ENCODE data around the gene TUB.

TUB gene

DNA sequence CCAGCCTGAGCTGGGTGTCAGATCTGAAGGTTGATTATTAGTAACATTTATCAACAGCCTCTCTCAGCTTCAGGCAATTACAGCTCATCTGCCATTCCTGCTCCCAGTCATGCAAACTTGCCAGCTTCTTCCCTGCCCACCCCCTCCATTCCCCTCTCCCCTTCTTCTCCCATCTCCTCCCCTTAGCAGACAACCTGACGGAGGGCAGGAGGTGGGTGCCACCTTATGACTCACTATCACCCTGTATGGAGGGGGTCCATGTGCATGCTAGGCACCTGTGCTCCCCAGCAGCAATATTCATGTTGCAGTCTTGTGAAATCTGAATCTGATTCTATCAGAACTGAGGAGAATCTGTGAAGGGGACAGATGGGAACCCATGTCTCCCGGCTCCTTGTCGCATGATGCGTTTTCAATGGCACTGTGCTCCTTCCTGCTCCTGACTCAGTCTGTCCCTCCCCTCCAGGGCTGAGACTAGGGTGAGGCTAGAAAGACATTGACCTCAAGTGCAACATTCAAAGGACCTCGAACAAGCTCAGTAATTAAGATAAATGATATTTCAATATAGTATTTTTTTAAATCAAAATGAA, 46.3 kb upstream of the TUB start:
- TF ChIP-seq, protein P1, sequence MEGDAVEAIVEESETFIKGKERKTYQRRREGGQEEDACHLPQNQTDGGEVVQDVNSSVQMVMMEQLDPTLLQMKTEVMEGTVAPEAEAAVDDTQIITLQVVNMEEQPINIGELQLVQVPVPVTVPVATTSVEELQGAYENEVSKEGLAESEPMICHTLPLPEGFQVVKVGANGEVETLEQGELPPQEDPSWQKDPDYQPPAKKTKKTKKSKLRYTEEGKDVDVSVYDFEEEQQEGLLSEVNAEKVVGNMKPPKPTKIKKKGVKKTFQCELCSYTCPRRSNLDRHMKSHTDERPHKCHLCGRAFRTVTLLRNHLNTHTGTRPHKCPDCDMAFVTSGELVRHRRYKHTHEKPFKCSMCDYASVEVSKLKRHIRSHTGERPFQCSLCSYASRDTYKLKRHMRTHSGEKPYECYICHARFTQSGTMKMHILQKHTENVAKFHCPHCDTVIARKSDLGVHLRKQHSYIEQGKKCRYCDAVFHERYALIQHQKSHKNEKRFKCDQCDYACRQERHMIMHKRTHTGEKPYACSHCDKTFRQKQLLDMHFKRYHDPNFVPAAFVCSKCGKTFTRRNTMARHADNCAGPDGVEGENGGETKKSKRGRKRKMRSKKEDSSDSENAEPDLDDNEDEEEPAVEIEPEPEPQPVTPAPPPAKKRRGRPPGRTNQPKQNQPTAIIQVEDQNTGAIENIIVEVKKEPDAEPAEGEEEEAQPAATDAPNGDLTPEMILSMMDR (conservative IDR thresholded peaks at IDR 0.05; ENCODE audit: low read depth, low read length), result no peak
- no peak for DNase-seq (ENCODE audit: low read depth)
- H3K4me3 ChIP-seq (ENCODE audit: low read depth, low read length), result no peak overlapping the region

DNA sequence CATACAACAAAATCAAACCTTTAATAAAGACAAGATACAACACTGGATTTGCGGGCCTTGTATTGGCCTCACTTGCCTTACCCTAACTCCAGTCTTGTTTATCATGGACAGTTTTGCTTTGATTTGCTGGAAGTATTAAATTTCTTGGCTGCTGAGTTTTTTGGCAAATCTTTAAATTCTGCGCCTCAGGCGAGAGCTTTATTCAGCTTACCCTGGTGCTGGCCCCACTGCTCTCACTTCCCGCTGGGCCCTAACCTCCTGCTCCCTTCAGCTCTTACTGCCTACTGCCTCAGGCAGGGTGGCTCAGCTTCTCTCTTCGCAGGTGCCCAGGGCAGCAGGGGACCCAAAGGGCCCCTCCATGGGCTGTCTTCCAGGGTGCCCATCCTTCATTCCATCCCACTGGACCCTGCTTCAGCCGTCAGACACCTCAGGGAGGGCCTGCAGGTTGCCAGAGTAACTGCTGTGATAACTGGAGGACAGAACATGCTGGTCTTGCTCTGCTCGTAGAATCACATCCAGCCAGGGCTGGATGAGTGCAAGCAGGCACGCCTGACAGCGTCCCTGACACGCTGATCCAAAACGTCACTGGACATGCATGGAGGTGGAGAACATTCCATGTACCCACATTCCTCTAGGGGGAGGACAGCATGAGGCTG, 45.7 kb upstream of the TUB start:
- TF ChIP-seq, protein P1 (conservative IDR thresholded peaks at IDR 0.05; ENCODE audit: low read depth, low read length), result no peak
- no peak overlapping the region for H3K4me3 ChIP-seq (ENCODE audit: low read depth, low read length)
- peak; percentile 20 for DNase-seq (ENCODE audit: low read depth)

GRCh38 chr11:8036002-8036802, 44.8 kb upstream of the TUB start:
- TF ChIP-seq, protein P1 (conservative IDR thresholded peaks at IDR 0.05; ENCODE audit: low read depth, low read length), result no peak
- no peak for DNase-seq (ENCODE audit: low read depth)
- no peak overlapping the region for H3K4me3 ChIP-seq (ENCODE audit: low read depth, low read length)

GRCh38 chr11:8036986-8037385, 44.0 kb upstream of the TUB start:
- H3K4me3 ChIP-seq (ENCODE audit: low read depth, low read length), result no peak overlapping the region
- TF ChIP-seq, protein P1 (conservative IDR thresholded peaks at IDR 0.05; ENCODE audit: low read depth, low read length), result no peak
- DNase-seq (ENCODE audit: low read depth), result no peak

DNA sequence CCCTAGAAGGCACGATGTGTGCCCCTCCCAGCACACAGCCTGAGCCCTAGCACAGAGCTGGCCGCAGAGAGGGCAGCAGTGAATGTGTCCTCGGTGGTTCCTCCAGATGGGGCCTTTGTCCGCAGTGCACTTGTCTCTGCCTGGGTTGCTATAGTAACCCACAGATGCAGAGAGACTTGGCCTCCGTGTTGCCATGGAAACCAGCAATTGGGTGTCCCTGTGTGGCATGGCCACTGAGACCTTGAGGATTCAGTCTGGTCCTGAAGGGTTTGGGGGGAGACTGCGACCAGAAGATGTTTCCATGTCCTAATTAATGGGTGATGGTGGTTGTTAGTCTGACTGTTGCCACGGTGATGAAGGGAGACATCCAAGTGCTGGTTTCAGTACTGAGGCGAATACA, 42.6 kb upstream of the TUB start:
- no peak for DNase-seq (ENCODE audit: low read depth)
- TF ChIP-seq, protein P1 (conservative IDR thresholded peaks at IDR 0.05; ENCODE audit: low read depth, low read length), result no peak
- H3K4me3 ChIP-seq (ENCODE audit: low read depth, low read length), result no peak overlapping the region

GRCh38 chr11:8038811-8039529, 42.0 kb upstream of the TUB start:
- H3K4me3 ChIP-seq (ENCODE audit: low read depth, low read length), result no peak overlapping the region
- DNase-seq (ENCODE audit: low read depth), result no peak
- TF ChIP-seq, protein P1 (conservative IDR thresholded peaks at IDR 0.05; ENCODE audit: low read depth, low read length), result no peak

Measured in choroid plexus epithelial cell (primary cell).